ENCODE results near the gene KRTAP24-1.
A peak's percentile ranks its signal among the peaks of the same experiment; 100 is the strongest.

Gene KRTAP24-1

GRCh38 chr21:30257773-30258172 lies 25.0 kb downstream of the KRTAP24-1 start:
- H3K4me3 ChIP-seq (ENCODE audit: low read depth, low read length): no peak overlapping the region
- in situ Hi-C loops (cut with HindIII; ENCODE audit: low sequenced_read_pairs): no loop called here
- DNase-seq (ENCODE audit: low read depth): peak; percentile 9
- TF ChIP-seq CTCF (IDR thresholded peaks at IDR 0.05; ENCODE audit: low read depth, low read length, missing control alignments): peak; percentile 28

GRCh38 chr21:30256100-30256499 lies 26.6 kb downstream of the KRTAP24-1 start:
- H3K4me3 ChIP-seq (ENCODE audit: low read depth, low read length): no peak overlapping the region
- no peak for TF ChIP-seq CTCF (IDR thresholded peaks at IDR 0.05; ENCODE audit: low read depth, low read length, missing control alignments)
- in situ Hi-C loops (cut with HindIII; ENCODE audit: low sequenced_read_pairs): no loop called here
- DNase-seq (ENCODE audit: low read depth): no peak

GRCh38 chr21:30255679-30256078 lies 27.1 kb downstream of the KRTAP24-1 start:
- no peak for DNase-seq (ENCODE audit: low read depth)
- TF ChIP-seq CTCF (IDR thresholded peaks at IDR 0.05; ENCODE audit: low read depth, low read length, missing control alignments): no peak
- in situ Hi-C loops (cut with HindIII; ENCODE audit: low sequenced_read_pairs): no loop called here
- no peak overlapping the region for H3K4me3 ChIP-seq (ENCODE audit: low read depth, low read length)

- DNase-seq (ENCODE audit: low read depth): no peak
- in situ Hi-C loops (cut with HindIII; ENCODE audit: low sequenced_read_pairs): no loop called here
- H3K4me3 ChIP-seq (ENCODE audit: low read depth, low read length): no peak overlapping the region
- no peak for TF ChIP-seq CTCF (IDR thresholded peaks at IDR 0.05; ENCODE audit: low read depth, low read length, missing control alignments)
Observed at GRCh38 chr21:30251781-30252180, 31.0 kb downstream of the KRTAP24-1 start.

- in situ Hi-C loops (cut with HindIII; ENCODE audit: low sequenced_read_pairs): no loop called here
- H3K4me3 ChIP-seq (ENCODE audit: low read depth, low read length): no peak overlapping the region
- TF ChIP-seq CTCF (IDR thresholded peaks at IDR 0.05; ENCODE audit: low read depth, low read length, missing control alignments): no peak
- no peak for DNase-seq (ENCODE audit: low read depth)
Observed at GRCh38 chr21:30249936-30250335, 32.8 kb downstream of the KRTAP24-1 start.

- in situ Hi-C loops (cut with HindIII; ENCODE audit: low sequenced_read_pairs): no loop called here
- no peak for DNase-seq (ENCODE audit: low read depth)
- TF ChIP-seq CTCF (IDR thresholded peaks at IDR 0.05; ENCODE audit: low read depth, low read length, missing control alignments): no peak
- no peak overlapping the region for H3K4me3 ChIP-seq (ENCODE audit: low read depth, low read length)
Observed at GRCh38 chr21:30248844-30249243, 33.9 kb downstream of the KRTAP24-1 start.

GRCh38 chr21:30245061-30245460 lies 37.7 kb downstream of the KRTAP24-1 start:
- no peak for DNase-seq (ENCODE audit: low read depth)
- no peak overlapping the region for H3K4me3 ChIP-seq (ENCODE audit: low read depth, low read length)
- TF ChIP-seq CTCF (IDR thresholded peaks at IDR 0.05; ENCODE audit: low read depth, low read length, missing control alignments): no peak
- in situ Hi-C loops (cut with HindIII; ENCODE audit: low sequenced_read_pairs): no loop called here
